Measurements from ENCODE around the gene MINDY3.
A peak's percentile ranks its signal among the peaks of the same experiment; 100 is the strongest.

The MINDY3 gene

DNA sequence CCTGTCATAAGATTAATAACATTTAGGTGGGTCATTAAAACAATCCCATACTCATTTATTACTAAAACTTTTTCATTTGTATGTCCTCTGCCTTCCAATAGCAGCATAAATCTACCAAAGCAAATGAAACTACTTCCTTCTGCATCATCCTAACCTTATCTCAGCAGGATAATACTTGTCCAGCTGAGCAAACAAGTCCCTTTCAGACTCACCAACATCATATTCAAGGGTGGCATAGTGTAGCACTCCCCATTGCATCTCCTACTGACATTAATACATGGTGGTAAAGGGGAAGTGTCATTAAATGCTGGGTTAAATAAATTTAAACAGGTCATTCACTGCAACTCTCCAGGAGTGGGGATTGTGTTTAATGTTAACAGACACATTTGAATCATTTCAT lies 3.4 kb upstream of the MINDY3 start:
- TF ChIP-seq PPARA (CRISPR knock-in tag; IDR thresholded peaks at IDR 0.05; ENCODE audit: borderline replicate concordance) (no peak), TCF4 (CRISPR knock-in tag; IDR thresholded peaks at IDR 0.05; ENCODE audit: borderline replicate concordance) (no peak), ZNF565 (CRISPR knock-in tag; conservative IDR thresholded peaks at IDR 0.05; ENCODE audit: low read depth) (no peak), ESRRG (CRISPR knock-in tag; IDR thresholded peaks at IDR 0.05) (no peak), SNAI2 (CRISPR knock-in tag; IDR thresholded peaks at IDR 0.05) (no peak), CSDC2 (CRISPR knock-in tag; IDR thresholded peaks at IDR 0.05) (no peak), ISL1 (CRISPR knock-in tag; IDR thresholded peaks at IDR 0.05) (no peak), GLIS3 (CRISPR knock-in tag; IDR thresholded peaks at IDR 0.05) (no peak), ZFP3 (CRISPR knock-in tag; IDR thresholded peaks at IDR 0.05) (no peak), ZNF8 (CRISPR knock-in tag; IDR thresholded peaks at IDR 0.05) (no peak), OSR1 (CRISPR knock-in tag; IDR thresholded peaks at IDR 0.05) (no peak), RARB (CRISPR knock-in tag; IDR thresholded peaks at IDR 0.05) (no peak), BACH2 (CRISPR knock-in tag; IDR thresholded peaks at IDR 0.05; ENCODE audit: borderline replicate concordance) (no peak)
- TF ChIP-seq, protein P1, sequence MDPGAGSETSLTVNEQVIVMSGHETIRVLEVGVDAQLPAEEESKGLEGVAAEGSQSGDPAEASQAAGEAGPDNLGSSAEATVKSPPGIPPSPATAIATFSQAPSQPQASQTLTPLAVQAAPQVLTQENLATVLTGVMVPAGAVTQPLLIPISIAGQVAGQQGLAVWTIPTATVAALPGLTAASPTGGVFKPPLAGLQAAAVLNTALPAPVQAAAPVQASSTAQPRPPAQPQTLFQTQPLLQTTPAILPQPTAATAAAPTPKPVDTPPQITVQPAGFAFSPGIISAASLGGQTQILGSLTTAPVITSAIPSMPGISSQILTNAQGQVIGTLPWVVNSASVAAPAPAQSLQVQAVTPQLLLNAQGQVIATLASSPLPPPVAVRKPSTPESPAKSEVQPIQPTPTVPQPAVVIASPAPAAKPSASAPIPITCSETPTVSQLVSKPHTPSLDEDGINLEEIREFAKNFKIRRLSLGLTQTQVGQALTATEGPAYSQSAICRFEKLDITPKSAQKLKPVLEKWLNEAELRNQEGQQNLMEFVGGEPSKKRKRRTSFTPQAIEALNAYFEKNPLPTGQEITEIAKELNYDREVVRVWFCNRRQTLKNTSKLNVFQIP (CRISPR knock-in tag; IDR thresholded peaks at IDR 0.05; ENCODE audit: borderline replicate concordance, low read depth) = no peak
- TF ChIP-seq, protein P2, sequence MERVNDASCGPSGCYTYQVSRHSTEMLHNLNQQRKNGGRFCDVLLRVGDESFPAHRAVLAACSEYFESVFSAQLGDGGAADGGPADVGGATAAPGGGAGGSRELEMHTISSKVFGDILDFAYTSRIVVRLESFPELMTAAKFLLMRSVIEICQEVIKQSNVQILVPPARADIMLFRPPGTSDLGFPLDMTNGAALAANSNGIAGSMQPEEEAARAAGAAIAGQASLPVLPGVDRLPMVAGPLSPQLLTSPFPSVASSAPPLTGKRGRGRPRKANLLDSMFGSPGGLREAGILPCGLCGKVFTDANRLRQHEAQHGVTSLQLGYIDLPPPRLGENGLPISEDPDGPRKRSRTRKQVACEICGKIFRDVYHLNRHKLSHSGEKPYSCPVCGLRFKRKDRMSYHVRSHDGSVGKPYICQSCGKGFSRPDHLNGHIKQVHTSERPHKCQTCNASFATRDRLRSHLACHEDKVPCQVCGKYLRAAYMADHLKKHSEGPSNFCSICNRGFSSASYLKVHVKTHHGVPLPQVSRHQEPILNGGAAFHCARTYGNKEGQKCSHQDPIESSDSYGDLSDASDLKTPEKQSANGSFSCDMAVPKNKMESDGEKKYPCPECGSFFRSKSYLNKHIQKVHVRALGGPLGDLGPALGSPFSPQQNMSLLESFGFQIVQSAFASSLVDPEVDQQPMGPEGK (CRISPR knock-in tag; IDR thresholded peaks at IDR 0.05; ENCODE audit: borderline replicate concordance) = no peak
- TF ChIP-seq, protein P3, sequence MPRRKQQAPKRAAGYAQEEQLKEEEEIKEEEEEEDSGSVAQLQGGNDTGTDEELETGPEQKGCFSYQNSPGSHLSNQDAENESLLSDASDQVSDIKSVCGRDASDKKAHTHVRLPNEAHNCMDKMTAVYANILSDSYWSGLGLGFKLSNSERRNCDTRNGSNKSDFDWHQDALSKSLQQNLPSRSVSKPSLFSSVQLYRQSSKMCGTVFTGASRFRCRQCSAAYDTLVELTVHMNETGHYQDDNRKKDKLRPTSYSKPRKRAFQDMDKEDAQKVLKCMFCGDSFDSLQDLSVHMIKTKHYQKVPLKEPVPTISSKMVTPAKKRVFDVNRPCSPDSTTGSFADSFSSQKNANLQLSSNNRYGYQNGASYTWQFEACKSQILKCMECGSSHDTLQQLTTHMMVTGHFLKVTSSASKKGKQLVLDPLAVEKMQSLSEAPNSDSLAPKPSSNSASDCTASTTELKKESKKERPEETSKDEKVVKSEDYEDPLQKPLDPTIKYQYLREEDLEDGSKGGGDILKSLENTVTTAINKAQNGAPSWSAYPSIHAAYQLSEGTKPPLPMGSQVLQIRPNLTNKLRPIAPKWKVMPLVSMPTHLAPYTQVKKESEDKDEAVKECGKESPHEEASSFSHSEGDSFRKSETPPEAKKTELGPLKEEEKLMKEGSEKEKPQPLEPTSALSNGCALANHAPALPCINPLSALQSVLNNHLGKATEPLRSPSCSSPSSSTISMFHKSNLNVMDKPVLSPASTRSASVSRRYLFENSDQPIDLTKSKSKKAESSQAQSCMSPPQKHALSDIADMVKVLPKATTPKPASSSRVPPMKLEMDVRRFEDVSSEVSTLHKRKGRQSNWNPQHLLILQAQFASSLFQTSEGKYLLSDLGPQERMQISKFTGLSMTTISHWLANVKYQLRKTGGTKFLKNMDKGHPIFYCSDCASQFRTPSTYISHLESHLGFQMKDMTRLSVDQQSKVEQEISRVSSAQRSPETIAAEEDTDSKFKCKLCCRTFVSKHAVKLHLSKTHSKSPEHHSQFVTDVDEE (CRISPR knock-in tag; IDR thresholded peaks at IDR 0.05) = no peak
- ATAC-seq = no peak

DNA sequence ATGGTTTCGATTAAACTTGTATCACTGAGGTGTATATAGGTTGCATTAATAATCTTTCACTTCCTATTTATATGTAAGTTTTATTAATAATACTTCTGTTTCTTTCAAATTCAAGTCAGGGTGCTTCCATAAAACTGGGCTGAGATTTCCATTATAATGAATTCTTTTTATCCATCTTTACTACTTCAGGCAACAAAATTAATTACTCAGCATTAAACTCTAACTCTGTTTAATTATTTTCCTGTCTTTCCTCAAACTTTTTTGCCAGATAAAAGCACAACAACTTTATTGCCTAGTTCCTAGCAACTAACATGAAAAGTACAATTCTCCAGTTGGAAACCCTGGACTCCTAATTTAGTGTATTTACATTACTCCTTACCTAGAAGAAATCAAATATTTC lies 3.0 kb upstream of the MINDY3 start:
- TF ChIP-seq, protein P1 (CRISPR knock-in tag; IDR thresholded peaks at IDR 0.05; ENCODE audit: borderline replicate concordance, low read depth) = no peak
- TF ChIP-seq ZFP3 (CRISPR knock-in tag; IDR thresholded peaks at IDR 0.05) = no peak
- TF ChIP-seq CSDC2 (CRISPR knock-in tag; IDR thresholded peaks at IDR 0.05) = no peak
- TF ChIP-seq TOX (CRISPR knock-in tag; IDR thresholded peaks at IDR 0.05; ENCODE audit: borderline replicate concordance) = no peak
- no peak for ATAC-seq

DNA sequence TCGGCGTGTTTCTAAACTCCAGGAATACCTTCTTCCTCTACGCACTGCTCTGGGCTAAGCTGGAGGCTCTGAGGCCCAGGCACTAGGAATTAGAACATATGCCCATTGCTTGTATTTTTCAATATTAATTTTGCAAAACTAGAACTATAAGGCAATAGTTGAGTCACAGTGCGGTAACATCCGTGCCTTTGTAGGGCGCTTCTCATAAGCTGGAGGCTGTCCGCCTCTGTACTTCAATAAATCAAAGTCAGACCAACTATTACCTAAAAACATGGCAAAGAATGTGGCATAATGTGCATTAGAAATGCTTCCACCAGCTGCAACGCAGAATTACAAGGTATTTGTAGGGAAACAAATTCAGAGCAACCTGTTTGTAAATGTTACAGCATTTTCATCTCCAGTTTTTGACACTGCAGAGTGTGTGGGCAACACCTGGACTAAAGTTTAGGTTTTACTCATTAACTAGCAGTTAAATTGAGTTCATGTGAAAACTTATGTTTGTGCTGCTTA lies 440 bp upstream of the MINDY3 start:
- ATAC-seq = peak; percentile 40
- peak; percentile 76; the same call in 1 of the 2 replicates for TF ChIP-seq ZFP3 (CRISPR knock-in tag; IDR thresholded peaks at IDR 0.05)
- TF ChIP-seq CSDC2 (CRISPR knock-in tag; IDR thresholded peaks at IDR 0.05) = 0 out of 2 replicates have a peak, but pooled peaks have one; percentile 5
- peak; percentile 67; the same call in 1 of the 2 replicates for TF ChIP-seq OSR1 (CRISPR knock-in tag; IDR thresholded peaks at IDR 0.05)
- TF ChIP-seq RARB (CRISPR knock-in tag; IDR thresholded peaks at IDR 0.05) = no peak

DNA sequence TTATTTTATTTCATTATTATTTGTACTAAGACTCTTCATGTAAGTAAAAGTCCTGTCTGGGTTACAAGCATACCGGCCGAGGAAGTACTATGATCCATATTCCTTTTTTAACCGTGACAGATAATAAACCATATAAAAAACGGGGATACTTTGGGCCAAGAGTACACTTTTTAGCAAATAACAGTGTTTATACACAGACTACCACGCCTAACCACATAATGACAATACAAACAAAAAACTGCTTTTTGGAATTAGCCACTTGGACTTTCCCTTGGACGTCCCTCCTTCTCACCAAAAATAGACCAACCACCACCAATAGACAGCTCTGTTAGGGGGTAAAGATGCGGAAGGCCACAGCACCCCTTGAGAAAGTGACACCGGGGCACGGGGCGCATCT lies 800 bp downstream of the MINDY3 start:
- no peak; the same call in 2 of the 3 replicates for ATAC-seq

DNA sequence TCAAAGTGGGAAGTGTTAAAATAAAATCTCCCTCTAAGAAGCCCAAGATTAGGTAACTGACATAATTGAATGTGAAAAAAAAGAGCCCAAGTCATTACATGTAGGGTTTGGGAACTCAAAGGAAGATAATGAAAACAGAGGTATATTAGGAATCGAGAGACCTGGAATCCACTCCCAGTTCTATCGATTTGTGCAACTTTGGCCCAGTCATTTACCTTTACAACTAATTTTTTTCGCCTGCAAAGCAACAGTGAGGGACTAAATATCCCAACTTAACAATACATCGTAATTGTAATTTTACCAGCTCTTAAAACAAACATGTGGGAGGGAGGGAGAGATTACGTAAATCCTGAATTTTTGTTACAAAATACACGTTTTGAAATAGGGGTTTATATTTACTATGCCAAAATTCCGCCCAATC lies 1.4 kb downstream of the MINDY3 start:
- ATAC-seq = no peak
- TF ChIP-seq OSR1 (CRISPR knock-in tag; IDR thresholded peaks at IDR 0.05) (no peak), TOX (CRISPR knock-in tag; IDR thresholded peaks at IDR 0.05; ENCODE audit: borderline replicate concordance) (no peak), ZNF8 (CRISPR knock-in tag; IDR thresholded peaks at IDR 0.05) (no peak), ZFP3 (CRISPR knock-in tag; IDR thresholded peaks at IDR 0.05) (no peak), BACH2 (CRISPR knock-in tag; IDR thresholded peaks at IDR 0.05; ENCODE audit: borderline replicate concordance) (no peak), RARB (CRISPR knock-in tag; IDR thresholded peaks at IDR 0.05) (no peak), ZNF70 (CRISPR knock-in tag; IDR thresholded peaks at IDR 0.05) (no peak)
- TF ChIP-seq, protein P4, sequence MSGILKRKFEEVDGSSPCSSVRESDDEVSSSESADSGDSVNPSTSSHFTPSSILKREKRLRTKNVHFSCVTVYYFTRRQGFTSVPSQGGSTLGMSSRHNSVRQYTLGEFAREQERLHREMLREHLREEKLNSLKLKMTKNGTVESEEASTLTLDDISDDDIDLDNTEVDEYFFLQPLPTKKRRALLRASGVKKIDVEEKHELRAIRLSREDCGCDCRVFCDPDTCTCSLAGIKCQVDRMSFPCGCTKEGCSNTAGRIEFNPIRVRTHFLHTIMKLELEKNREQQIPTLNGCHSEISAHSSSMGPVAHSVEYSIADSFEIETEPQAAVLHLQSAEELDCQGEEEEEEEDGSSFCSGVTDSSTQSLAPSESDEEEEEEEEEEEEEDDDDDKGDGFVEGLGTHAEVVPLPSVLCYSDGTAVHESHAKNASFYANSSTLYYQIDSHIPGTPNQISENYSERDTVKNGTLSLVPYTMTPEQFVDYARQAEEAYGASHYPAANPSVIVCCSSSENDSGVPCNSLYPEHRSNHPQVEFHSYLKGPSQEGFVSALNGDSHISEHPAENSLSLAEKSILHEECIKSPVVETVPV (CRISPR knock-in tag; IDR thresholded peaks at IDR 0.05) = no peak
- TF ChIP-seq, protein P1 (CRISPR knock-in tag; IDR thresholded peaks at IDR 0.05; ENCODE audit: borderline replicate concordance, low read depth) = no peak
- TF ChIP-seq, protein P5, sequence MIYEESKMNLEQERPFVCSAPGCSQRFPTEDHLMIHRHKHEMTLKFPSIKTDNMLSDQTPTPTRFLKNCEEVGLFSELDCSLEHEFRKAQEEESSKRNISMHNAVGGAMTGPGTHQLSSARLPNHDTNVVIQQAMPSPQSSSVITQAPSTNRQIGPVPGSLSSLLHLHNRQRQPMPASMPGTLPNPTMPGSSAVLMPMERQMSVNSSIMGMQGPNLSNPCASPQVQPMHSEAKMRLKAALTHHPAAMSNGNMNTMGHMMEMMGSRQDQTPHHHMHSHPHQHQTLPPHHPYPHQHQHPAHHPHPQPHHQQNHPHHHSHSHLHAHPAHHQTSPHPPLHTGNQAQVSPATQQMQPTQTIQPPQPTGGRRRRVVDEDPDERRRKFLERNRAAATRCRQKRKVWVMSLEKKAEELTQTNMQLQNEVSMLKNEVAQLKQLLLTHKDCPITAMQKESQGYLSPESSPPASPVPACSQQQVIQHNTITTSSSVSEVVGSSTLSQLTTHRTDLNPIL (CRISPR knock-in tag; IDR thresholded peaks at IDR 0.05; ENCODE audit: low read depth) = no peak

More for the DNA sequence above, 800 bp downstream of the MINDY3 start:
- TF ChIP-seq TOX (CRISPR knock-in tag; IDR thresholded peaks at IDR 0.05; ENCODE audit: borderline replicate concordance) = no peak
- no peak for TF ChIP-seq ZFP3 (CRISPR knock-in tag; IDR thresholded peaks at IDR 0.05)

All from SK-N-SH treated with all-trans-retinoic acid at 6 μM for 48 hours (cell line).